A673 (cell line): ENCODE data around the gene AKAP12. TPM values are rescaled to one million over a fixed set of nuclear protein-coding genes. Genes with fewer than 3 reads are reported as not detected.

Experiments
- BruUV-seq: library from RNA; stranded (reverse); fragments of 400-500 nt; replicated peaks from 2 replicates; lab custom pipeline; 2021; lab: Mats Ljungman, UMichigan
- CTCF ChIA-PET: fragments of 300-600 bp; sonication (Branson Sonifier 250); formaldehyde crosslinking; loops from one replicate; lab custom pipeline; 2022; ENCODE audit warnings: antibody characterized with exemption; lab: Charles Lee
- POLR2A ChIA-PET: fragments of 300-600 bp; sonication (Branson Sonifier 250); formaldehyde crosslinking; loops from one replicate; lab custom pipeline; 2022; ENCODE audit warnings: antibody characterized with exemption; ENCODE audit not compliant: low non-redundant PET; lab: Charles Lee
- DNase-seq: peaks from one replicate; pipeline ENCODE4 v3.0.0-alpha.2; 2015; ENCODE audit warnings: low spot score
- H3K27ac ChIP-seq: fragments of 200-600 bp; sonication (generic); 2 replicates; pipeline ENCODE4 v1.5.1; 2016; ENCODE audit warnings: mixed run types, low read depth, mild to moderate bottlenecking, mixed read lengths, antibody characterized with exemption, low read length; ENCODE audit not compliant: poor library complexity, severe bottlenecking
- H3K27me3 ChIP-seq: fragments of 200-600 bp; sonication (generic); replicated peaks from 2 replicates; pipeline ENCODE4 v1.6.1; 2017; ENCODE audit warnings: mixed run types, low read depth, mild to moderate bottlenecking, mixed read lengths, antibody characterized with exemption, low read length; ENCODE audit not compliant: insufficient read depth, poor library complexity
- H3K36me3 ChIP-seq: fragments of 200-600 bp; sonication (generic); 2 replicates; pipeline ENCODE4 v1.6.1; 2016; ENCODE audit warnings: mixed run types, mild to moderate bottlenecking, mixed read lengths, antibody characterized with exemption, low read length; ENCODE audit not compliant: insufficient read depth, poor library complexity, severe bottlenecking
- H3K4me1 ChIP-seq: fragments of 200-600 bp; sonication (generic); 2 replicates; pipeline ENCODE4 v1.6.1; 2017; ENCODE audit warnings: mixed run types, mild to moderate bottlenecking, mixed read lengths, antibody characterized with exemption, low read length; ENCODE audit not compliant: insufficient read depth, poor library complexity, severe bottlenecking
- H3K4me3 ChIP-seq: fragments of 200-600 bp; sonication (generic); 2 replicates; pipeline ENCODE4 v1.5.1; 2016; ENCODE audit warnings: low read depth, mixed run types, mild to moderate bottlenecking, mixed read lengths, low read length; ENCODE audit not compliant: poor library complexity, severe bottlenecking
- H3K9me3 ChIP-seq: fragments of 200-600 bp; sonication (generic); 2 replicates; pipeline ENCODE4 v1.6.1; 2016; ENCODE audit warnings: mixed run types, low read depth, mild to moderate bottlenecking, mixed read lengths, antibody characterized with exemption, low read length; ENCODE audit not compliant: poor library complexity, severe bottlenecking
- CTCF ChIP-seq: fragments of 300-800, 200-600 bp; sonication (generic); conservative IDR thresholded peaks from 2 replicates; pipeline ENCODE4 v1.5.1; 2017; ENCODE audit warnings: low read depth, mild to moderate bottlenecking, antibody characterized with exemption, low read length, moderate library complexity, mixed read lengths
- EZH2 ChIP-seq: fragments of 200-600 bp; sonication (generic); IDR thresholded peaks from 2 replicates; pipeline ENCODE4 v1.6.1; 2017; ENCODE audit warnings: borderline replicate concordance, low read depth, mild to moderate bottlenecking, mixed read lengths, antibody characterized with exemption, low read length; ENCODE audit not compliant: poor library complexity, severe bottlenecking
- intact Hi-C: fragments of 100-400 bp; cut with micrococcal nuclease; formaldehyde crosslinking; loops from one replicate; pipeline ENCODE4 v1.10.0; 2022; ENCODE audit not compliant: unreplicated experiment
- total RNA-seq: library from RNA; stranded (reverse); gene quantifications from 2 replicates; pipeline ENCODE4 v1.2.3, GENCODE V29; 2021

Gene AKAP12
- total RNA-seq, 1 experiment from 2014 or later: 37.3 TPM

- intact Hi-C loops: loop anchor here (1.0 to 2.0 kb wide), 3 partner anchors 84 to 432 kb away; no protein-coding TSS in a partner anchor
- ChIA-PET CTCF (interaction anchor here (0.6 to 3.6 kb wide), 15 partner anchors 9 to 906 kb away, joined by 3 to 54 read pairs (median 3); no protein-coding TSS in a partner anchor), POLR2A (no interaction called here)
- Histone ChIP-seq H3K27ac (peak overlapping the region; percentile 75), H3K27me3 (no peaks in the 10 kb centered on the region), H3K4me3 (peak overlapping the region; percentile 74), H3K4me1 (peaks cover 28% of the 10 kb centered on the region), H3K9me3 (no peaks in the 10 kb centered on the region), H3K36me3 (no peaks in the 10 kb centered on the region)
- DNase-seq: no peak
- TF ChIP-seq CTCF (no peak), EZH2 (no peak)
- no TSS peak for BruUV-seq
Observed at GRCh38 chr6:151324488-151324825, 84.7 kb downstream of the AKAP12 start.

DNA sequence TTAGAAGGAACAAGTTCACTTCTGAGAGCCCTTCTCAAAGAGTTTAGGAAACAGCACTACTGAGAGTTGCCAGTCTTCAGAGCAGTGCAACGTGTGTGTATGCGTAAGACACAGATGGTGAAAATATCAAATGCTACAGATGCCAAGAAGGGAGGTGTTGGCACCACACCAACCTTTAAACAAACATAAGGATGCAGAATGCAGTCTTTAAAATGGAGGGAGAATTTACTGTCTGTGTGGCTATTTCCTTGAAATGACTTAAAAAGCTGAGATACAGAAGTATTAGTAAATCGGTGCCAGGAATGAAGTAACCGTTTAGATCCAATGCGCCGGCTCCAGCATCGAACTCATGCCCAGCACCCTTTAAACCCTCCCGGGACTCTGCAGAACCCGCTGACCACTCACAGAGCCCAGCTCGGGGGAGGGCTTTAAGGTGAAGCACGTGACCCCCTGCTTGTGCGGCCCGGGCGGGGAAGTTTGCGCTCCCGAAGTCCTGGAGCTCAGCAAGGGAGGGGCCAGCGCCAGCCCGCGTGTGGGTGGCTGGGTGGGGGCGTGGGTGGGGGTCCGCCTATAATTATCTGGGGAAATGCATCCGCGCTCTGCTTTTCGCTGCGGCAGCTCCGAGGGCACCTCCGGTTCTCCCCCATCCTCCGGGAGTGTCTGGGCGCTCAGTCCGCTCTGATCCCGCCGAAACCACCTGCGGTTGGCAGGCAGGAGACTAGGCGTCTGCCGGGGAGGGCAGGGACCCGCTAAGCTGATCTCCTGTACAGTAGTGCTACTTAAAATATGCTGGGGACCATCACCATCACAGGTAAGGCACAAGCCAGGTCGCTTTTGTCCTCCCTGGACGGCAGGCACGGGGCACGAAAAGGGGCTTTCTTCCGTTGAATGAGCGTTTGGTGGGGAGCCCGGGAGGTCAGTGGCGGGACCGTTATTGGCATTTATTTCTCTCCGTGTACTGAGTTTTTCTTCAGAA, 85.6 kb downstream of the AKAP12 start:
- peak overlapping the region; percentile 74 for H3K4me3 ChIP-seq
- DNase-seq: peak; percentile 58
- no TSS peak for BruUV-seq
- intact Hi-C loops: loop anchor here (2.0 kb wide), 2 partner anchors 85 to 311 kb away; no protein-coding TSS in a partner anchor
- no peaks in the 10 kb centered on the region for H3K36me3 ChIP-seq
- ChIA-PET POLR2A (no interaction called here), CTCF (interaction anchor here (0.6 to 3.6 kb wide), 7 partner anchors 9 to 508 kb away, joined by 3 to 54 read pairs (median 8); no protein-coding TSS in a partner anchor)
- no peaks in the 10 kb centered on the region for H3K9me3 ChIP-seq
- peak overlapping the region; percentile 75 for H3K27ac ChIP-seq
- H3K27me3 ChIP-seq: no peaks in the 10 kb centered on the region
- peaks cover 38% of the 10 kb centered on the region for H3K4me1 ChIP-seq
- TF ChIP-seq EZH2 (no peak), CTCF (no peak)

DNA sequence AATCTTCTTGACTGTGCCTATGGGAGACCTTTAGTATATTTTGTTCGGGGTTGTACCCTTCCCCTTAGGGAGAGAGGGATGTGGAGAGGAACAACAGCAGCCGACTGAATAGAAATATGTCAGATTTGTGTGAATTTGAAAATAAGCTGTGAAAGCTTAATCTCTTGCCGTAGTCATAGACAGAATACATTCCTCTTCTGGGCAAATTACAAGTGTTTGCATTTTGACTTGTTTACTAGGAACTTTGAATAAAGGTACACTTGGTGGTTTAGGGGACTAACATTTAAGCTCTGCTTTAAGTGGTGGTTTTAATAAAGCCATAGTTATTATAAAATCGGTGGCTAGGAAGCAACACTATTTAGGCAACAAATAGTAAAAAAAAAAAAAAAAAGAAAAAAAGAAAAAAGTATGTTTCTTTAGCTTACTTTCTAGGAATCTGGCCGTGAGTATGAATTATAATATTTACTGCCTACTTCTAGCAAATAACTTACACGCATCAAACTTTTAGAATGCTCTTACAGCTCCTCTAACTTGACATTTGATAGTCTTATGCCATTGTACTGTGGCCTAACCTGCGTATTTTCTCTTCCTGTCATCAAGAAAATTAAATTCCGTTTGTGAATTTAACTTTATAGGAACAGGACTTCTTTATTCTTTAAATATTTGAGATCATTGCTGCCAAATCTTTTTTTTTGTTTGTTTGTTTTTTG, 86.5 kb downstream of the AKAP12 start:
- H3K36me3 ChIP-seq: no peaks in the 10 kb centered on the region
- DNase-seq: no peak
- ChIA-PET CTCF (interaction anchor here (0.7 to 3.6 kb wide), 4 partner anchors 9 to 434 kb away, joined by 3 to 54 read pairs (median 27); no protein-coding TSS in a partner anchor), POLR2A (no interaction called here)
- H3K27ac ChIP-seq: peak overlapping the region; percentile 75
- H3K27me3 ChIP-seq: no peaks in the 10 kb centered on the region
- peak overlapping the region; percentile 74 for H3K4me3 ChIP-seq
- no TSS peak for BruUV-seq
- peaks cover 44% of the 10 kb centered on the region for H3K4me1 ChIP-seq
- H3K9me3 ChIP-seq: no peaks in the 10 kb centered on the region
- TF ChIP-seq EZH2 (no peak), CTCF (no peak)
- intact Hi-C loops: no loop called here
